H9 (cell line): ENCODE data around the gene CCDC3. TPM values are rescaled to one million over a fixed set of nuclear protein-coding genes. Genes with fewer than 3 reads are reported as not detected.

Source experiments
- DNase-seq: peaks from one replicate; pipeline ENCODE4 v3.0.0-alpha.2; 2017
- H2AFZ ChIP-seq: one replicate; pipeline ENCODE4 v1.6.1; 2013; ENCODE audit warnings: mild to moderate bottlenecking, low read length, control low read depth, moderate library complexity
- H2AK5ac ChIP-seq: 2 replicates; pipeline ENCODE4 v1.6.1; 2013; ENCODE audit warnings: low read length, control low read depth, mixed read lengths; ENCODE audit not compliant: insufficient read length
- H2BK120ac ChIP-seq: one replicate; pipeline ENCODE4 v1.6.1; 2013; ENCODE audit warnings: low read depth, mild to moderate bottlenecking, low read length, control low read depth, inconsistent platforms; ENCODE audit not compliant: poor library complexity, severe bottlenecking
- H2BK12ac ChIP-seq: 2 replicates; pipeline ENCODE4 v1.6.1; 2013; ENCODE audit warnings: low read length, control low read depth, mixed read lengths, low read depth; ENCODE audit not compliant: insufficient read length
- H2BK15ac ChIP-seq: 2 replicates; pipeline ENCODE4 v1.6.1; 2013; ENCODE audit warnings: low read depth, low read length, control low read depth
- H2BK20ac ChIP-seq: one replicate; pipeline ENCODE4 v1.6.1; 2013; ENCODE audit warnings: low read depth, mild to moderate bottlenecking, low read length, control low read depth, inconsistent platforms; ENCODE audit not compliant: poor library complexity, severe bottlenecking
- H2BK5ac ChIP-seq: 2 replicates; pipeline ENCODE4 v1.6.1; 2013; ENCODE audit warnings: low read length, control low read depth, mixed read lengths; ENCODE audit not compliant: insufficient read length
- H3K14ac ChIP-seq: 2 replicates; pipeline ENCODE4 v1.6.1; 2013; ENCODE audit warnings: low read length, control low read depth; ENCODE audit not compliant: insufficient read depth
- H3K18ac ChIP-seq: 2 replicates; pipeline ENCODE4 v1.6.1; 2013; ENCODE audit warnings: low read depth, mild to moderate bottlenecking, mixed read lengths, low read length, control low read depth; ENCODE audit not compliant: insufficient read length
- H3K23ac ChIP-seq: 2 replicates; pipeline ENCODE4 v1.6.1; 2013; ENCODE audit warnings: low read length, control low read depth, mixed read lengths, low read depth; ENCODE audit not compliant: insufficient read length
- H3K23me2 ChIP-seq: 2 replicates; pipeline ENCODE4 v1.6.1; 2013; ENCODE audit warnings: low read depth, mild to moderate bottlenecking, mixed read lengths, low read length, control low read depth; ENCODE audit not compliant: insufficient read length, poor library complexity, severe bottlenecking
- H3K27ac ChIP-seq: 2 replicates; pipeline ENCODE4 v1.5.1; 2013; ENCODE audit warnings: low read length, control low read depth, mixed read lengths, low read depth; ENCODE audit not compliant: insufficient read length
- H3K27me3 ChIP-seq: 2 replicates; pipeline ENCODE4 v1.6.1; 2013; ENCODE audit warnings: low read length, control low read depth, inconsistent platforms; ENCODE audit not compliant: insufficient read depth
- H3K4ac ChIP-seq: 2 replicates; pipeline ENCODE4 v1.6.1; 2013; ENCODE audit warnings: low read depth, mild to moderate bottlenecking, control low read depth, inconsistent platforms, low read length, moderate library complexity
- H3K4me1 ChIP-seq: 2 replicates; pipeline ENCODE4 v1.6.1; 2013; ENCODE audit warnings: low read length, control low read depth, inconsistent platforms; ENCODE audit not compliant: insufficient read depth
- H3K4me2 ChIP-seq: 2 replicates; pipeline ENCODE4 v1.6.1; 2013; ENCODE audit warnings: low read length, control low read depth, mixed read lengths; ENCODE audit not compliant: insufficient read length, insufficient read depth
- H3K56ac ChIP-seq: 2 replicates; pipeline ENCODE4 v1.6.1; 2013; ENCODE audit warnings: low read depth, mild to moderate bottlenecking, mixed read lengths, low read length, control low read depth; ENCODE audit not compliant: insufficient read length
- H3K79me1 ChIP-seq: 2 replicates; pipeline ENCODE4 v1.6.1; 2013; ENCODE audit warnings: low read depth, mild to moderate bottlenecking, moderate library complexity, low read length, control low read depth, inconsistent platforms; ENCODE audit not compliant: insufficient read depth, poor library complexity, severe bottlenecking
- H3K79me2 ChIP-seq: 2 replicates; pipeline ENCODE4 v1.6.1; 2013; ENCODE audit warnings: low read length, control low read depth, inconsistent platforms; ENCODE audit not compliant: insufficient read depth
- H3K9ac ChIP-seq: 2 replicates; pipeline ENCODE4 v1.6.1; 2013; ENCODE audit warnings: low read length, control low read depth, mixed read lengths; ENCODE audit not compliant: insufficient read length; ENCODE audit errors: extremely low read depth
- H3K9me3 ChIP-seq: one replicate; pipeline ENCODE4 v1.6.1; 2013; ENCODE audit warnings: low read depth, low read length, inconsistent platforms; ENCODE audit not compliant: control insufficient read depth
- H3T11ph ChIP-seq: one replicate; pipeline ENCODE4 v1.6.1; 2013; ENCODE audit warnings: mild to moderate bottlenecking, low read length, control low read depth, inconsistent platforms
- H4K20me1 ChIP-seq: one replicate; pipeline ENCODE4 v1.6.1; 2013; ENCODE audit not compliant: control insufficient read depth, insufficient read length, insufficient read depth
- H4K5ac ChIP-seq: 2 replicates; pipeline ENCODE4 v1.6.1; 2013; ENCODE audit warnings: low read depth, mild to moderate bottlenecking, mixed read lengths, low read length, control low read depth; ENCODE audit not compliant: insufficient read length
- H4K8ac ChIP-seq: replicated peaks from 2 replicates; pipeline ENCODE4 v1.6.1; 2013; ENCODE audit warnings: low read length, control low read depth, mixed read lengths, low read depth; ENCODE audit not compliant: insufficient read length
- H4K91ac ChIP-seq: 2 replicates; pipeline ENCODE4 v1.6.1; 2013; ENCODE audit warnings: low read depth, mild to moderate bottlenecking, moderate library complexity, mixed read lengths, low read length, control low read depth; ENCODE audit not compliant: insufficient read length
- H3K27ac Mint-ChIP-seq, 3 experiments: 2 replicates in 2 of 3; 3 replicates in 1 of 3; pipeline ENCODE4 v1.8.0; 2020 to 2021; ENCODE audit warnings: mixed read lengths in 3 of 3, mild to moderate bottlenecking in 1 of 3, moderate library complexity in 1 of 3
- H3K27me3 Mint-ChIP-seq: 2 replicates; pipeline ENCODE4 v1.8.0; 2021; ENCODE audit warnings: low read depth, mild to moderate bottlenecking, moderate library complexity, mixed read lengths
- H3K36me3 Mint-ChIP-seq, 3 experiments: 2 replicates in 2 of 3; 3 replicates in 1 of 3; pipeline ENCODE4 v1.8.0; 2020 to 2021; ENCODE audit warnings: low read depth in 3 of 3, mixed read lengths in 3 of 3; ENCODE audit not compliant: insufficient read depth in 1 of 3
- H3K4me1 Mint-ChIP-seq, 2 experiments: 2 replicates each; pipeline ENCODE4 v1.8.0; 2020; ENCODE audit warnings: mixed read lengths in 2 of 2
- H3K4me3 Mint-ChIP-seq, 2 experiments: 2 replicates in 1 of 2; 3 replicates in 1 of 2; pipeline ENCODE4 v1.8.0; 2020 to 2021; ENCODE audit warnings: mild to moderate bottlenecking in 2 of 2, mixed read lengths in 2 of 2, moderate library complexity in 1 of 2
- H3K9me3 Mint-ChIP-seq, 2 experiments: 2 replicates in 1 of 2; 3 replicates in 1 of 2; pipeline ENCODE4 v1.8.0; 2020; ENCODE audit warnings: mild to moderate bottlenecking in 2 of 2, mixed read lengths in 2 of 2, moderate library complexity in 1 of 2
- CTCF ChIP-seq: fragments of 200-600 bp; sonication (generic); conservative IDR thresholded peaks from 3 replicates; pipeline ENCODE4 v1.8.0; 2021; ENCODE audit warnings: antibody characterized with exemption, mild to moderate bottlenecking
- WGBS: extraction: QIAGEN DNeasy Blood & Tissue Kit; methylation state at CpG from one replicate; pipeline ENCODE4 v1.1.7; 2013; ENCODE audit warnings: missing lambda C conversion rate, low lambda C conversion rate, mixed read lengths; ENCODE audit not compliant: insufficient read length; ENCODE audit errors: extremely low coverage; 5-methylcytosine and 5-hydroxymethylcytosine counted together
- total RNA-seq: library from RNA; stranded (reverse); gene quantifications from 2 replicates; pipeline ENCODE4 v1.2.1, GENCODE V29; 2021

CCDC3 gene
- total RNA-seq, 1 experiment from 2014 or later: 2.3 TPM

GRCh38 chr10:12946372-12946771 lies 55.1 kb downstream of the CCDC3 start:
- no peak overlapping the region for H3K56ac ChIP-seq
- H2BK12ac ChIP-seq: no peak overlapping the region
- H4K20me1 ChIP-seq: no peaks in the 10 kb centered on the region
- no peak overlapping the region for H3K23ac ChIP-seq
- H2BK5ac ChIP-seq: no peak overlapping the region
- H4K91ac ChIP-seq: no peak overlapping the region
- H3K27me3 ChIP-seq: no peaks in the 10 kb centered on the region
- H3K4me3 Mint-ChIP-seq: no peak overlapping the region
- H3K4me2 ChIP-seq: no peak overlapping the region
- no peaks in the 10 kb centered on the region for H3K4me1 ChIP-seq
- no peak overlapping the region for H3K4ac ChIP-seq
- H3K9me3 ChIP-seq: no peaks in the 10 kb centered on the region
- H3K27ac ChIP-seq: no peak overlapping the region
- H3K14ac ChIP-seq: no peak overlapping the region
- no peak overlapping the region for H2AFZ ChIP-seq
- no peak overlapping the region for H2BK15ac ChIP-seq
- H4K8ac ChIP-seq: no peak overlapping the region
- no peak overlapping the region for H3K9ac ChIP-seq
- TF ChIP-seq CTCF: no peak
- H3K4me1 Mint-ChIP-seq: peaks cover 20 to 22% of the 10 kb centered on the region in 2 experiments
- no peak overlapping the region for H3K18ac ChIP-seq
- no peaks in the 10 kb centered on the region for H3K79me2 ChIP-seq
- H3T11ph ChIP-seq: no peak overlapping the region
- peaks cover 10% of the 10 kb centered on the region in 2 experiments; a peak in 3 of 5 replicates for H3K9me3 Mint-ChIP-seq
- DNase-seq: no peak
- peaks cover 2 to 23% (median 8%) of the 10 kb centered on the region in 3 experiments; a peak in 4 of 7 replicates for H3K36me3 Mint-ChIP-seq
- H3K27me3 Mint-ChIP-seq: no peaks in the 10 kb centered on the region
- no peak overlapping the region for H2AK5ac ChIP-seq
- no peak overlapping the region for H3K27ac Mint-ChIP-seq
- H2BK120ac ChIP-seq: no peak overlapping the region
- no peaks in the 10 kb centered on the region for H3K79me1 ChIP-seq
- H4K5ac ChIP-seq: no peak overlapping the region
- WGBS: no CpG with 5 or more reads among the region's 3 CpGs
- H3K23me2 ChIP-seq: no peaks in the 10 kb centered on the region
- no peak overlapping the region for H2BK20ac ChIP-seq
